Activated CD4-positive, alpha-beta T cell treated with anti-CD3 and anti-CD28 coated beads for 48 hours (primary cell): ENCODE measurements around the gene NR1D2.
"Not testable (repeated sequence)": the region's sequence is repeated elsewhere in the genome, so short reads cannot be mapped to it uniquely, and the experiment has no call there.

Source experiments
- DNase-seq: peaks from one replicate; pipeline ENCODE4 v3.0.0-alpha.2; 2020

Gene NR1D2

DNA sequence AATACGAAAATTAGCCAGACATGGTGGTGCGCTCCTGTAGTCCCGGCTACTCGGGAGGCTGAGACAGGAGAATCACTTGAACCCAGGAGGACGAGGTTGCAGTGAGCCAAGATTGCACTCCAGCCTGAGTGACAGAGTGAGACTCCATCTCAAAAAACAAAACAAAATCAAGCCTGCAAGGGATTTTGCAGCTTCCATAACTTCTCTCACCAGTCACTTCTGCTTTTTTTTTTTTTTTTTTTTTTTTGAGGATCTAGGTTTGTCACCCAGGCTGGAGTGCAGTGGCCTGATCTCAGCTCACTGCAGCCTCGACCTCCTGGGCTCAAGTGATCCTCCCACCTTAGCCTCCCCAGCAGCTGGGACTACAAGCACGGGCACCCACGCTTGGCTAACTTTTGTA lies 65.7 kb downstream of the NR1D2 start:
- DNase-seq = not testable (repeated sequence)

- no peak for DNase-seq
Measured at GRCh38 chr3:24012589-24013269, 67.6 kb downstream of the NR1D2 start.

GRCh38 chr3:24017305-24017704 lies 72.2 kb downstream of the NR1D2 start:
- DNase-seq = no peak

DNA sequence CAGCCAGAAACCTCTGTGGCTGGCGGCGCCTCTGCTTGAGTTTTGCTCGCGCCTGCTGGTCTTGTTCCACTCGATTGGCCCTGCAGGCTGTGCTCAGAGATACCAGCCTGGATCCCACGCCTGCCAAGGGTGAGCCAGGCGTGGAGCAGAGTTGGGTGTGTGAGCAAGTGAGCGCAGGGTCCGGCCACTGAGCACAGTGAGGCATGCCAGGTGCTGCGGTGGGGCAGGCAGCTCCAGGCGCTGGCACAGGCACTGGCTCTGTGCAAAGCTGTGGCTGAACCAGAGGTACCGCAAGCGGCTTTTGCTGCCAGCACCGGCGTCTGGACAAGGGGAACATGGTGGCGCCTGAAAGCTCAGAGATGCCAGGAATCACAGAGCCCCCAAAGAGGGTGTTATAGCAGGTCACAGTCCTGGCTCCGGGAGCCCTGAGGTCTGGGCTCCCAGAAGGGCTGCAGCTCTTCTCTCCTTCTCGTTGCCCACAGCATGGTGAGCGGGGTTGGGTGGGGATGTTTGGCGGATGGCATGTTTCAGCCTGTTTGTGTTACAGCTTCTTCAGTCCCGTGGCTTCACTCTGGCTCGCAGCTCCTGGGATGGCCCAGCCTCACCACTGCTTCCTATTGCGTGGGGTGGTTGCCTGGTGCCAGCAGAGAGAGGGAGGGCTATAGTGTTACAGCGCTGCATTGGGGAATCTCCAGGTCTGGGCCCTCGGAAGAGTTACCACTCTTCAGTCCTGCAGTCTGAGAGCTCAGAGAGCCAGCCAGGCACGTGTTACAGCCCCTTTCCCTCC lies 73.9 kb downstream of the NR1D2 start:
- no peak for DNase-seq

DNA sequence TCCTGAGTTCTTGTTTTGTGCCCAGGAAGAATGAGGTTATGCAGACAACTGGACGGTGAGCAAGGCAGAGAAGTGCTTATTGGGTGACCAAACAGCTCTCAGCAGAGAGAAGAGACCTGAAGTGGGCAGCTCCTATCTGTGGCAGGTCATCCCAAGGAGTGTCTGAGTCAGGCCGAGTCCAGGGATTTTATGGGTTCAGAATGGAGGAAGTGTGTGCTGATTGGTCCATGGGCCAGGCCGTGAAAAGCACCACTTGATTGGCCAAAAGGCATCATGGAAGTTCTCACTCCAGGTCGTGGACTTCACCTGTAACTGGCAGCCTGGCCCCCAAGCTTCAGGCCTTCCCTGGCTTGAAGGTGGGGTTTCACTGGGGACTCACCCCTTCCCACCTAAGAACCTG lies 74.5 kb downstream of the NR1D2 start:
- no peak for DNase-seq

GRCh38 chr3:24020036-24020691 lies 75.1 kb downstream of the NR1D2 start:
- DNase-seq = no peak

DNA sequence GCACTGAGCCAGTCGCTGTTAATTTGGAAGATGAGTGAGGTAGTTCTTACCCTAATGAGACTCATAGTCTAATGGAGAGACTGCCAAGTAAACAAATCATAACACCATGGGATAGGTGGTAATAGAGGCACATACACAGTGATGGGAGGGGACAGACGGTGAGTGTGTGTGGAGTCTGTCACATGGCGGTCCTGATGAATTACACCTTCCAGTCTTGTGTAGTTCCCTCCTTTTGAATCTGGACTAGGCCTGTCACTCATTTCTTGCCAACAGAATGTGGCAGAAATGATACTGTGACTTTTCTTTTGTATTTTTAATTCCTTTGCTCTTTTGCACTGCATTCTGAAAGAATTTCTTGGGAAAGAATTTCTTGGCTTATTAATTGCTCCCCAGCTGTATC lies 78.1 kb downstream of the NR1D2 start:
- no peak for DNase-seq

GRCh38 chr3:24025805-24026204 lies 80.7 kb downstream of the NR1D2 start:
- DNase-seq = no peak

DNA sequence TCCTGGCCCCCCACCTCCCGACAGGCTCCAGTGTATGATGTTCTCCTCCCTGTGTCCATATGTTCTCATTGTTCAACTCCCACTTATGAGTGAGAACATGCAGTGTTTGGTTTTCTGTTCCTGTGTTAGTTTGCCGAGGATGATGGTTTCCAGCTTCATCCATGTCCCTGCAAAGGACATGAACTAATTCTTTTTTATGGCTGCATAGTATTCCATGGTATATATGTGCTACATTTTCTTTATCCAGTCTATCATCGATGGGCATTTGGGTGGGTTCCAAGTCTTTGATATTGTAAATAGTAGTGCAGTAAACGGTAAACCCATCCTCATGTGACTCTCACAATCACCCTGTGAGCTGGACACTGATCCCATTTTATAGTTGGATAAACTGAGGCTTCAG lies 81.6 kb downstream of the NR1D2 start:
- DNase-seq = not testable (repeated sequence)

GRCh38 chr3:24027946-24028345 lies 82.9 kb downstream of the NR1D2 start:
- DNase-seq = no peak
